Measurements from ENCODE around the gene ABCA9. TPM values are rescaled to one million over a fixed set of nuclear protein-coding genes. Genes with fewer than 3 reads are reported as not detected.

The ABCA9 gene
- total RNA-seq, 2 experiments from 2014 or later, result not detected

GRCh38 chr17:69043098-69043734 is 17.5 kb downstream of the ABCA9 start:
- no peak overlapping the region for H3K27ac Mint-ChIP-seq
- H3K27me3 Mint-ChIP-seq, result no peaks in the 10 kb centered on the region
- intact Hi-C loops (cut with micrococcal nuclease), result no loop called here
- DNase-seq, result no peak
- ChIA-PET CTCF (no interaction called here), POLR2A (no interaction called here)
- no peaks in the 10 kb centered on the region for H3K36me3 Mint-ChIP-seq (ENCODE audit: low read depth)
- no peak for ATAC-seq
- TF ChIP-seq CTCF (IDR thresholded peaks at IDR 0.05), result no peak
- peaks cover 8% of the 10 kb centered on the region for H3K4me1 Mint-ChIP-seq (ENCODE audit: low read depth)
- H3K4me3 Mint-ChIP-seq, result no peak overlapping the region
- H3K9me3 Mint-ChIP-seq, result peaks cover 1% of the 10 kb centered on the region

GRCh38 chr17:69042308-69042707 is 18.4 kb downstream of the ABCA9 start:
- peaks cover 4% of the 10 kb centered on the region for H3K9me3 Mint-ChIP-seq
- no peaks in the 10 kb centered on the region for H3K4me1 Mint-ChIP-seq (ENCODE audit: low read depth)
- TF ChIP-seq CTCF (IDR thresholded peaks at IDR 0.05), result no peak
- ChIA-PET POLR2A (no interaction called here), CTCF (no interaction called here)
- no peak overlapping the region for H3K4me3 Mint-ChIP-seq
- no peak for ATAC-seq
- DNase-seq, result no peak
- no peaks in the 10 kb centered on the region for H3K36me3 Mint-ChIP-seq (ENCODE audit: low read depth)
- H3K27ac Mint-ChIP-seq, result no peak overlapping the region
- no peaks in the 10 kb centered on the region for H3K27me3 Mint-ChIP-seq
- intact Hi-C loops (cut with micrococcal nuclease), result no loop called here

- ChIA-PET POLR2A (no interaction called here), CTCF (no interaction called here)
- ATAC-seq (no peak), DNase-seq (no peak)
- Mint-ChIP-seq H3K36me3 (ENCODE audit: low read depth) (no peaks in the 10 kb centered on the region), H3K9me3 (peaks cover 4% of the 10 kb centered on the region), H3K4me1 (ENCODE audit: low read depth) (no peaks in the 10 kb centered on the region), H3K27me3 (peaks cover 2% of the 10 kb centered on the region), H3K27ac (no peak overlapping the region), H3K4me3 (no peak overlapping the region)
- intact Hi-C loops (cut with micrococcal nuclease), result no loop called here
- TF ChIP-seq CTCF (IDR thresholded peaks at IDR 0.05), result no peak
Observed at GRCh38 chr17:69031839-69032238, 28.9 kb downstream of the ABCA9 start.

- TF ChIP-seq CTCF (IDR thresholded peaks at IDR 0.05), result no peak
- ChIA-PET CTCF (no interaction called here), POLR2A (no interaction called here)
- no peak overlapping the region for H3K27ac Mint-ChIP-seq
- H3K36me3 Mint-ChIP-seq (ENCODE audit: low read depth), result no peaks in the 10 kb centered on the region
- H3K4me1 Mint-ChIP-seq (ENCODE audit: low read depth), result no peaks in the 10 kb centered on the region
- no peaks in the 10 kb centered on the region for H3K9me3 Mint-ChIP-seq
- intact Hi-C loops (cut with micrococcal nuclease), result no loop called here
- no peak overlapping the region for H3K4me3 Mint-ChIP-seq
- DNase-seq (no peak), ATAC-seq (no peak)
- peaks cover 2% of the 10 kb centered on the region for H3K27me3 Mint-ChIP-seq
Observed at GRCh38 chr17:69030169-69030568, 30.6 kb downstream of the ABCA9 start.

GRCh38 chr17:69018687-69019086 is 42.0 kb downstream of the ABCA9 start:
- no peak for ATAC-seq
- H3K4me3 Mint-ChIP-seq, result no peak overlapping the region
- H3K27me3 Mint-ChIP-seq, result peaks cover 1% of the 10 kb centered on the region
- no peaks in the 10 kb centered on the region for H3K9me3 Mint-ChIP-seq
- no peaks in the 10 kb centered on the region for H3K4me1 Mint-ChIP-seq (ENCODE audit: low read depth)
- H3K27ac Mint-ChIP-seq, result no peak overlapping the region
- ChIA-PET CTCF (no interaction called here), POLR2A (no interaction called here)
- no peak for TF ChIP-seq CTCF (IDR thresholded peaks at IDR 0.05)
- intact Hi-C loops (cut with micrococcal nuclease), result no loop called here
- DNase-seq, result no peak
- H3K36me3 Mint-ChIP-seq (ENCODE audit: low read depth), result no peaks in the 10 kb centered on the region

All from activated CD8-positive, alpha-beta T cell treated with anti-CD3 and anti-CD28 coated beads for 36 hours (primary cell).